CD8-positive, alpha-beta memory T cell (primary cell): ENCODE measurements around the gene UBE4B. TPM values are rescaled to one million over a fixed set of nuclear protein-coding genes. Genes with fewer than 3 reads are reported as not detected.

Source experiments
- CTCF ChIA-PET: fragments of 350-600 bp; sonication (Branson Sonifier 250); formaldehyde crosslinking; loops from one replicate; lab custom pipeline; 2021; ENCODE audit warnings: antibody characterized with exemption; lab: Charles Lee
- POLR2A ChIA-PET: fragments of 350-600 bp; sonication (Branson Sonifier 250); formaldehyde crosslinking; loops from one replicate; lab custom pipeline; 2021; ENCODE audit warnings: antibody characterized with exemption; lab: Charles Lee
- DNase-seq, 5 donors: peaks; one replicate each; pipeline versions ENCODE4 v3.0.0 to v3.0.0-alpha.2; 2020 to 2022; ENCODE audit warnings: mixed read lengths in 1 of 5
- H3K27ac ChIP-seq: one replicate; pipeline ENCODE4 v1.7.0; 2013; ENCODE audit warnings: low read depth, mild to moderate bottlenecking, low read length, moderate library complexity
- H3K27me3 ChIP-seq: 2 replicates; pipeline ENCODE4 v1.7.0; 2013; ENCODE audit warnings: low read length, mild to moderate bottlenecking; ENCODE audit not compliant: insufficient read depth, poor library complexity, severe bottlenecking
- H3K36me3 ChIP-seq: 2 replicates; pipeline ENCODE4 v1.7.0; 2013; ENCODE audit warnings: mild to moderate bottlenecking, low read length, moderate library complexity; ENCODE audit not compliant: insufficient read depth
- H3K4me1 ChIP-seq: 2 replicates; pipeline ENCODE4 v1.7.0; 2013; ENCODE audit warnings: mild to moderate bottlenecking, low read length, moderate library complexity; ENCODE audit not compliant: insufficient read depth
- H3K4me3 ChIP-seq: 2 replicates; pipeline ENCODE4 v1.7.0; 2013; ENCODE audit warnings: mild to moderate bottlenecking, low read length
- H3K9me3 ChIP-seq: 2 replicates; pipeline ENCODE4 v1.7.0; 2013; ENCODE audit warnings: mild to moderate bottlenecking, low read length
- H3K27ac Mint-ChIP-seq, 8 donors: one replicate each; pipeline ENCODE4 v1.8.0; 2020 to 2021; ENCODE audit warnings: mixed read lengths in 8 of 8, mild to moderate bottlenecking in 6 of 8, inconsistent platforms in 3 of 8, moderate library complexity in 3 of 8
- H3K27me3 Mint-ChIP-seq, 2 donors: one replicate each; pipeline ENCODE4 v1.8.0; 2020 to 2021; ENCODE audit warnings: mixed read lengths in 2 of 2, mild to moderate bottlenecking in 1 of 2, moderate library complexity in 1 of 2
- H3K36me3 Mint-ChIP-seq, 3 donors: one replicate each; pipeline ENCODE4 v1.8.0; 2020 to 2021; ENCODE audit warnings: mixed read lengths in 3 of 3, inconsistent platforms in 1 of 3, mild to moderate bottlenecking in 1 of 3
- H3K4me1 Mint-ChIP-seq, 3 donors: one replicate each; pipeline ENCODE4 v1.8.0; 2020 to 2021; ENCODE audit warnings: mixed read lengths in 3 of 3, inconsistent platforms in 1 of 3, mild to moderate bottlenecking in 1 of 3
- H3K4me3 Mint-ChIP-seq, 7 donors: one replicate each; pipeline ENCODE4 v1.8.0; 2020 to 2021; ENCODE audit warnings: mixed read lengths in 7 of 7, mild to moderate bottlenecking in 6 of 7, moderate library complexity in 4 of 7, inconsistent platforms in 2 of 7
- H3K9me3 Mint-ChIP-seq, 5 donors: one replicate each; pipeline ENCODE4 v1.8.0; 2020 to 2022; ENCODE audit warnings: mixed read lengths in 5 of 5, mild to moderate bottlenecking in 3 of 5, moderate library complexity in 2 of 5, inconsistent platforms in 1 of 5
- polyA plus RNA-seq: library from polyadenylated mRNA; unstranded; fragments of 300-500 nt; fragmentation: Illumina TruSeq; gene quantifications from one replicate; pipeline ENCODE4 v1.2.3, GENCODE V29; 2021
- total RNA-seq, 2 experiments: library from RNA; stranded (reverse); gene quantifications; one replicate each; pipeline ENCODE4 v1.2.3, GENCODE V29; 2021

UBE4B gene
- total and polyA plus RNA-seq, 3 experiments from 2014 or later: 13.7 to 40.6 (median 35.7) TPM

DNA sequence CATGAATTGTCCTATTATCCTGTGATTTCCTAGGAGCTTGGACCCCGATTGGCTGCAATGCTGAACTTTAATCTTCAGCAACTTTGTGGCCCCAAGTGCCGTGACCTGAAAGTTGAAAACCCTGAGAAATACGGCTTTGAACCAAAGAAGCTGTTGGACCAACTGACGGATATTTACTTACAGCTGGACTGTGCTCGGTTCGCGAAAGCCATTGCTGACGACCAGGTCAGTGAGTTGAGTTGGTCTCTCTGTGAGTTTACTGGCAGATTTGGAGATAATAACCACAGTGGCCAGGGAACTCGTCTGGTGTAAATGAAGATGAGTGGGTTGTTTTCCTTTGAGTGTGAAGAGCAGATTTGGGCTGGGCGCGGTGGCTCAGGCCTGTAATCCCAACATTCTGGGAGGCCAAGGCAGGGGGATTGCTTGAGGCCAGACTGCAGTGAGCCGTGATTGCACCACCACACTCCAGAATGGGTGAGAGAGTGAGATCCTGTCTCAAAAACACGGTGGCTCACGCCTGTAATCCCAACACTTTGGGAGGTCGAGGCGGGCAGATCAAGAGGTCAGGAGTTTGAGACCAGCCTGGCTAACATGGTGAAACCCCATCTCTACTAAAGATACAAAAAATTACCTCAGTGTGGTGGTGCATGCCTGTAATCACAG lies 138.5 kb downstream of the UBE4B start:
- Histone ChIP-seq H3K36me3 (peaks cover 20% of the 10 kb centered on the region), H3K9me3 (no peaks in the 10 kb centered on the region), H3K4me1 (peaks cover 10% of the 10 kb centered on the region), H3K27ac (no peak overlapping the region), H3K4me3 (no peak overlapping the region), H3K27me3 (no peaks in the 10 kb centered on the region)
- Mint-ChIP-seq H3K4me3 (no peak overlapping the region), H3K9me3 (peaks cover 0 to 1% (median 0%) of the 10 kb centered on the region in 5 donors), H3K36me3 (peaks cover 17 to 71% (median 32%) of the 10 kb centered on the region in 3 donors), H3K27me3 (peaks cover 0 to 2% of the 10 kb centered on the region in 2 donors), H3K4me1 (peaks cover 17 to 22% (median 20%) of the 10 kb centered on the region in 3 donors), H3K27ac (peak overlapping the region in 1 of 8 donors; percentile 33)
- no peak for DNase-seq
- ChIA-PET CTCF (interaction anchor here (0.6 kb wide), 1 partner anchor 13 kb away, joined by 3 read pairs; no protein-coding TSS in a partner anchor), POLR2A (no interaction called here)

DNA sequence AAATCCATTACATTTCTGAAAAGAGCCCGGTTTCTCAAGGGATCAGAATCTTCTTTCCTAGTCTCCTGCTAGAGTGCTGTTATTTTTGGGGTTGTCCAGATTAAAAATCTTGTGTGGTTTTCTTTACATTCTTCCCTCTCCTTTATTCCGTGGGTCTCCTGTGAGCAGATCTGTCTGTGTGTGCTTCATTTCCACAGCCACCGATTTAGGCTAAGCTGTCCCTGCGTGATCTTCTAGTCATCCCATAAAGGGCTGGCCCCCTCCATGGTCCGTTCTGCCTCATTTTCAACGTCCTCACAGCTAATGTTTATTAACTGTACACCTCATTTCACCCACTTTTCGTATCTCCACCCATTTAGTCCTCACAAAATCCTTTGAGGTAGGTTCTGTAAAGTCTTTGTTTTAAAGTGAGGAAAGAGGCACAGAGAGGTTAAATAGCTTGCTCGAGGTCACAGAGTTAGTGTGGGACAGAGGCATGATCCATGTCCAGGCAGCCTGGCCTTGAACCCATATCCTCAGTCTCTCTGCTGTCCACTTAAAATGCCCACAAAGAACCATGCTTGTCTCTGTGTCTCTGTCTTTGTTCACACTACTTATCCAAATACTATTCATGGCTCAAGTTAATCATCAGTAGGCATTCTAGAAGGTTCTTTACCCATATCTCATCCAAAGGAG lies 139.4 kb downstream of the UBE4B start:
- Mint-ChIP-seq H3K4me1 (peaks cover 17 to 22% (median 20%) of the 10 kb centered on the region in 3 donors), H3K36me3 (peaks cover 20 to 70% (median 35%) of the 10 kb centered on the region in 3 donors), H3K4me3 (no peak overlapping the region), H3K9me3 (peaks cover 0 to 1% (median 0%) of the 10 kb centered on the region in 5 donors), H3K27me3 (peaks cover 0 to 2% of the 10 kb centered on the region in 2 donors), H3K27ac (peak overlapping the region in 1 of 8 donors; percentile 64)
- H3K4me3 ChIP-seq: no peak overlapping the region
- no peak overlapping the region for H3K27ac ChIP-seq
- ChIA-PET CTCF (no interaction called here), POLR2A (no interaction called here)
- H3K27me3 ChIP-seq: no peaks in the 10 kb centered on the region
- no peak for DNase-seq
- peaks cover 10% of the 10 kb centered on the region for H3K4me1 ChIP-seq
- no peaks in the 10 kb centered on the region for H3K9me3 ChIP-seq
- peaks cover 20% of the 10 kb centered on the region for H3K36me3 ChIP-seq

DNA sequence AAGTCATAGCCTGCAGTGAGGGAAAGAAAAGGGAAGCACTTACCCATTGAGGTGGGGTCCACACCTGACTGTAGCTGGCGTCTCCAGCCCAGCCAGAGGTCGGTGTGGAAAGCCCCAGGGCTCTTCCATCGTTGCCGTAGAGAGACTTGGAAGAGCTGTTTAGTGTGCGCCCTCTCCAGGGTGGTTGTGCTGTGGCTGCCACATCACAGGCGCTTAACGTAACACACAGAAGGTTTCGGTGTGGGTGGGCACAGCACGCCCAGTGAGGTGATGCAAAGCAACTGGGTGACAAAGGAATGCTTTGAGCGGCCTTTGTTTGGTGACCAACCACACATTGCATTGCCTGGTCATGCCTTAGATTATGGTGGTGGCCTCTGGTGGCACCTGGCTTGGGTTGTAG lies 140.8 kb downstream of the UBE4B start:
- H3K4me1 Mint-ChIP-seq: peaks cover 17 to 22% (median 20%) of the 10 kb centered on the region in 3 donors
- no peaks in the 10 kb centered on the region for H3K9me3 ChIP-seq
- peaks cover 15% of the 10 kb centered on the region for H3K36me3 ChIP-seq
- no peak overlapping the region for H3K27ac ChIP-seq
- no peak overlapping the region for H3K27ac Mint-ChIP-seq
- ChIA-PET CTCF (no interaction called here), POLR2A (interaction anchor here (0.5 kb wide), 1 partner anchor 12 kb away, joined by 3 read pairs; no protein-coding TSS in a partner anchor)
- H3K36me3 Mint-ChIP-seq: peaks cover 20 to 68% (median 37%) of the 10 kb centered on the region in 3 donors
- peaks cover 10% of the 10 kb centered on the region for H3K4me1 ChIP-seq
- H3K27me3 Mint-ChIP-seq: peaks cover 0 to 2% of the 10 kb centered on the region in 2 donors
- DNase-seq: no peak
- H3K9me3 Mint-ChIP-seq: peaks cover 0 to 1% (median 0%) of the 10 kb centered on the region in 5 donors
- no peak overlapping the region for H3K4me3 ChIP-seq
- H3K27me3 ChIP-seq: no peaks in the 10 kb centered on the region
- H3K4me3 Mint-ChIP-seq: no peak overlapping the region

DNA sequence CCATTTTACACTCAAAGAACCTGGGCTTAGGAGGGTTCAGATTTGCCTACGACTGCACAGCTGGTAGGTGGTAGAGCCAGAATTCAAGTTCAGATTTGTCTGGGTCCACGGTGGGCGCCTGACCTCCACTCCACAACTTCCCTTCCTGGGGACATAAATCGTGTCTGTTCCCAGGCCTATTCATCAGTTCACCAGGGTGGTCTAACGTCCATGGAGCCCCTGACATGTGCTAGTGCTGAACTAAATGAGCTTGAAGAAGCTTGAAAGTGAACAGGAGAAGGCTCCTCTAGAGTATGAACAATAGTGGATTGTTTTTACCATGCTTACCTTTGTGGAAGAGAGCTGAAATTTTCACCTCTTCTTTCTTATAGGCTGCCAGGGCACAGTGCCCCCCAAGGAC lies 145.1 kb downstream of the UBE4B start:
- Mint-ChIP-seq H3K27ac (no peak overlapping the region), H3K27me3 (no peaks in the 10 kb centered on the region), H3K4me1 (no peaks in the 10 kb centered on the region), H3K9me3 (peaks cover 0 to 1% (median 0%) of the 10 kb centered on the region in 5 donors), H3K36me3 (peaks cover 20 to 62% (median 40%) of the 10 kb centered on the region in 3 donors), H3K4me3 (no peak overlapping the region)
- Histone ChIP-seq H3K4me3 (no peak overlapping the region), H3K27ac (no peak overlapping the region), H3K9me3 (no peaks in the 10 kb centered on the region), H3K27me3 (no peaks in the 10 kb centered on the region), H3K36me3 (peaks cover 4% of the 10 kb centered on the region), H3K4me1 (no peaks in the 10 kb centered on the region)
- CTCF ChIA-PET: no interaction called here
- DNase-seq: no peak
- POLR2A ChIA-PET: no interaction called here

DNA sequence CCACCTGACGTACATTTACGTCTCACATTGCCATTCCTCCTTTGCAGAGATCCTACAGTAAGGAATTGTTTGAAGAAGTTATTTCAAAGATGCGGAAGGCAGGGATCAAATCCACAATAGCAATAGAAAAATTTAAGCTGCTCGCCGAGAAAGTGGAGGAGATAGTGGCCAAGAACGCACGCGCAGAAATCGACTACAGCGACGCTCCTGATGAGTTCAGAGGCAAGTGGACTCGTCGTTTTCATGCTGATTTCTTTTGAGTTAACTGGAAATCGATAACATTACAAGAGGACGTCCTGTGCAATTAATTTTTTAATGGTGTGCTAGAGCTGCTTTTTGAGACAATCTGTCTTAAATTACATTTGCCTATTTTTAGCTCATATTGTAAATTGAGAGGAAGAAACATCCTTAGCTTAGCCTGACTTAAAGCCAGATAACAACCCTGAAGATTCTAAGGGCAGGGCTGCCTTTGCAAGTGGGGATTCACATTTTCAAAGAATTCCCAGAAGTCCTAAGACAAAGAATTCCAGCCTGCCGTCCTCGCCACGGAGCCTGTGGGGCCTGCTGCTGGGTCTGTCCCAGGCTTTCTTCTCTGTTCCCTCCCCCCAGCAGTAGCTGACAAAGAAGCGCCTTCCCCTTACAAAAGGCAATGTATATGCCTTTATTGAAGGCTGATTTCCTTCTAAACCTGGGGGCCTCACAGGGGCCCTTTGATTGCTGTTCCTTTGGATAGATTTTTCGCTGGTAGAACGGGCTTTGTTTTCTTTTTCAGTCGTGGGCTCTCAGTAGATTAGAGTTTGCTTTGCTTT lies 146.0 kb downstream of the UBE4B start:
- Histone ChIP-seq H3K36me3 (peaks cover 4% of the 10 kb centered on the region), H3K4me1 (no peaks in the 10 kb centered on the region), H3K27ac (no peak overlapping the region), H3K9me3 (no peaks in the 10 kb centered on the region), H3K4me3 (no peak overlapping the region), H3K27me3 (no peaks in the 10 kb centered on the region)
- peaks cover 20 to 56% (median 36%) of the 10 kb centered on the region in 3 donors for H3K36me3 Mint-ChIP-seq
- peaks cover 0 to 1% (median 0%) of the 10 kb centered on the region in 5 donors for H3K9me3 Mint-ChIP-seq
- ChIA-PET CTCF (no interaction called here), POLR2A (no interaction called here)
- no peaks in the 10 kb centered on the region for H3K4me1 Mint-ChIP-seq
- no peaks in the 10 kb centered on the region for H3K27me3 Mint-ChIP-seq
- no peak overlapping the region for H3K4me3 Mint-ChIP-seq
- DNase-seq: no peak
- H3K27ac Mint-ChIP-seq: peak overlapping the region in 1 of 8 donors; percentile 54

DNA sequence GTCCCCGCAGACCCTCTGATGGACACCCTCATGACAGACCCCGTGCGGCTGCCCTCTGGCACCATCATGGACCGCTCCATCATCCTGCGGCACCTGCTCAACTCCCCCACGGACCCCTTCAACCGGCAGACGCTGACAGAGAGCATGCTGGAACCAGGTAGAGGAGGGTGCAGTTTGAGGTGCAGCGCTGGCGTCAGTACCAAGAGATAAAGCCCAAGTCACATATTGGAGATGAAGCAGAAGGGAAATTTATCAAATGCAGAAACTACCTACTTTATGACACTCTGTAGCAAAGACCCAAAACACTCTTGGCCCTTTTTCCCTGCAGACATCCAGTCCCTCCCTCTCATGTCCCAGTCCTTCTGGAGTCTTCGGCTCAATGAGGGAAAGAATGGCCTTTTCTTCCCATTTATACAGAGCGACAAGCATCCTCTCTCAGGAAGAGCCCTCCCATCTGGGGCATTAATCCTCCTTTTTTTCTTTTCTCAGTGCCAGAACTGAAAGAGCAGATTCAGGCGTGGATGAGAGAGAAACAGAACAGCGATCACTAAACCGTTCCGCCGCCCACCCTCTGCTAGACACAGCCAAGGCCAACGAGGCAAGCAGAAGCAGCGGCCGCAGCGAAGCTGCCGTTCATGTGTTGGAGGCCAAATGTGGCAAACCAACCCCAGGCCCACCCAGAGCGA lies 146.8 kb downstream of the UBE4B start:
- no peaks in the 10 kb centered on the region for H3K4me1 Mint-ChIP-seq
- CTCF ChIA-PET: no interaction called here
- Histone ChIP-seq H3K4me3 (no peak overlapping the region), H3K36me3 (peaks cover 4% of the 10 kb centered on the region), H3K9me3 (no peaks in the 10 kb centered on the region), H3K27me3 (no peaks in the 10 kb centered on the region), H3K27ac (no peak overlapping the region), H3K4me1 (no peaks in the 10 kb centered on the region)
- peak overlapping the region in 1 of 8 donors; percentile 75 for H3K27ac Mint-ChIP-seq
- H3K36me3 Mint-ChIP-seq: peaks cover 16 to 53% (median 33%) of the 10 kb centered on the region in 3 donors
- DNase-seq: no peak
- no peak overlapping the region for H3K4me3 Mint-ChIP-seq
- peaks cover 0 to 1% (median 0%) of the 10 kb centered on the region in 5 donors for H3K9me3 Mint-ChIP-seq
- no peaks in the 10 kb centered on the region for H3K27me3 Mint-ChIP-seq
- POLR2A ChIA-PET: no interaction called here

DNA sequence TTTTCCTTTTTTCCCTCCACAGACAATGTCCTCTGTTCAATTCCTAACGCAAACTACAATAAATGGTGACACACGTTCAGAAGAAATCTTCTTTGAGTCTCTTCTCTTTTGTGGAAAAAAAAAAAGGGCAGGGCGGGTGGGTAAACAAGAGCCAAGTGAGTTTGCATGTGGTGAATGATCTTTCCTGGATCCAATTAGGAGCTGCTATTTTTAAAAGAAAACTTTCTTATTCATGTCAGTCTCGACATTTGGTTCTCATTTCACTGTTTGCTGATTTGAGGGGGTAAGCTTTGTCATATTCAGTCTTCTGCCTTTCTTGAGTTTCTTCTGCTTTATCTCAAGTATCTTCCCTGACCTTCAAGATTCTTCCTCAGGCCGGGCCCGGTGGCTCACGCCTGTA lies 148.4 kb downstream of the UBE4B start:
- Mint-ChIP-seq H3K4me3 (no peak overlapping the region), H3K27ac (no peak overlapping the region), H3K27me3 (no peaks in the 10 kb centered on the region), H3K36me3 (peaks cover 4 to 42% (median 22%) of the 10 kb centered on the region in 3 donors), H3K4me1 (no peaks in the 10 kb centered on the region), H3K9me3 (no peaks in the 10 kb centered on the region)
- Histone ChIP-seq H3K27me3 (no peaks in the 10 kb centered on the region), H3K4me3 (no peak overlapping the region), H3K9me3 (no peaks in the 10 kb centered on the region), H3K4me1 (no peaks in the 10 kb centered on the region), H3K36me3 (peaks cover 4% of the 10 kb centered on the region), H3K27ac (no peak overlapping the region)
- ChIA-PET POLR2A (no interaction called here), CTCF (no interaction called here)
- no peak for DNase-seq
